Measurements from ENCODE around the gene CEP164.
"Not testable (repeated sequence)": the region's sequence is repeated elsewhere in the genome, so short reads cannot be mapped to it uniquely, and the experiment has no call there.

DNA sequence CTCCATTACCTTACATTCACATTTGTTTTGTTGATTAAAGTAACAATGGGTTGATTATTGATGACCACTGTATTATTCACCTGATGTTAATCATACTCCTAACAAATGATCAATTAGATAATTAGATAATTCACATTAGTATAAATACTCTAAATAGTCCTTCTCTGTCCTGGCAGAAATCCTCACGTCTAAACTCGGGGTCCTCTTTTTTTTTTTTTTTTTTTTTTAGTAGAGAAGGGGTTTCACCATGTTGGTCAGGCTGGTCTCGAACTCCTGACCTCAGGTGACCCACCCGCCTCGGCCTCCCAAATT, 443 bp upstream of the CEP164 start:
- TF ChIP-seq CTCF (conservative IDR thresholded peaks at IDR 0.05; ENCODE audit: low read depth, low read length); EZH2 (IDR thresholded peaks at IDR 0.05; ENCODE audit: low read length, unreplicated experiment): not testable (repeated sequence)

Measured in PC-3 (cell line).